Measurements from ENCODE around the gene SLC25A45.

The SLC25A45 gene

DNA sequence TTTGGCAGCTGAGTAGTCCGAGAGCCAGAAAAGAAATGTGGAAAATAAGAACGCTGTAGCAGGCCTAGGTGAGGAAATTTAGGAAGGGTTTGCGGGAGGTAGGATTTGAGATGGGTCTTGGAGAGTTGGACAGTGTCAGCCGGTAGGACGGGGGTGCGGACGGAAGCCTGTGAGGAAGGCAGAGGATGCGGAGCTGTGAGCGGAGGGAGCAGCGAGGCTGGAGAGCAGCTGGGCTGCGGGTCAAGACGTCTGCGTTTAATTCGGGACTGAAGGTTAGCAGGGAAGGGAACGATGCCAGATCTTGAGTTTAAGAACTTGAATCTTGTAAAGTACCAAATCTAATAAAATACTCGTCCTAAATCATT is 28.6 kb downstream of the SLC25A45 start:
- TF ChIP-seq, protein P1, sequence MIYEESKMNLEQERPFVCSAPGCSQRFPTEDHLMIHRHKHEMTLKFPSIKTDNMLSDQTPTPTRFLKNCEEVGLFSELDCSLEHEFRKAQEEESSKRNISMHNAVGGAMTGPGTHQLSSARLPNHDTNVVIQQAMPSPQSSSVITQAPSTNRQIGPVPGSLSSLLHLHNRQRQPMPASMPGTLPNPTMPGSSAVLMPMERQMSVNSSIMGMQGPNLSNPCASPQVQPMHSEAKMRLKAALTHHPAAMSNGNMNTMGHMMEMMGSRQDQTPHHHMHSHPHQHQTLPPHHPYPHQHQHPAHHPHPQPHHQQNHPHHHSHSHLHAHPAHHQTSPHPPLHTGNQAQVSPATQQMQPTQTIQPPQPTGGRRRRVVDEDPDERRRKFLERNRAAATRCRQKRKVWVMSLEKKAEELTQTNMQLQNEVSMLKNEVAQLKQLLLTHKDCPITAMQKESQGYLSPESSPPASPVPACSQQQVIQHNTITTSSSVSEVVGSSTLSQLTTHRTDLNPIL (CRISPR knock-in tag; IDR thresholded peaks at IDR 0.05; ENCODE audit: low read depth): no peak
- TF ChIP-seq TSHZ2 (CRISPR knock-in tag; IDR thresholded peaks at IDR 0.05) (no peak), ZNF70 (CRISPR knock-in tag; IDR thresholded peaks at IDR 0.05) (no peak), POU6F1 (CRISPR knock-in tag; IDR thresholded peaks at IDR 0.05; ENCODE audit: borderline replicate concordance, low read depth) (no peak), ZFP3 (CRISPR knock-in tag; IDR thresholded peaks at IDR 0.05) (no peak), ARNTL (CRISPR knock-in tag; IDR thresholded peaks at IDR 0.05; ENCODE audit: borderline replicate concordance, low read depth) (no peak), ZNF565 (CRISPR knock-in tag; conservative IDR thresholded peaks at IDR 0.05; ENCODE audit: low read depth) (no peak), RARB (CRISPR knock-in tag; IDR thresholded peaks at IDR 0.05) (no peak), OSR1 (CRISPR knock-in tag; IDR thresholded peaks at IDR 0.05) (no peak), SNAI2 (CRISPR knock-in tag; IDR thresholded peaks at IDR 0.05) (no peak), TCF4 (CRISPR knock-in tag; IDR thresholded peaks at IDR 0.05; ENCODE audit: borderline replicate concordance) (no peak)
- TF ChIP-seq, protein P2, sequence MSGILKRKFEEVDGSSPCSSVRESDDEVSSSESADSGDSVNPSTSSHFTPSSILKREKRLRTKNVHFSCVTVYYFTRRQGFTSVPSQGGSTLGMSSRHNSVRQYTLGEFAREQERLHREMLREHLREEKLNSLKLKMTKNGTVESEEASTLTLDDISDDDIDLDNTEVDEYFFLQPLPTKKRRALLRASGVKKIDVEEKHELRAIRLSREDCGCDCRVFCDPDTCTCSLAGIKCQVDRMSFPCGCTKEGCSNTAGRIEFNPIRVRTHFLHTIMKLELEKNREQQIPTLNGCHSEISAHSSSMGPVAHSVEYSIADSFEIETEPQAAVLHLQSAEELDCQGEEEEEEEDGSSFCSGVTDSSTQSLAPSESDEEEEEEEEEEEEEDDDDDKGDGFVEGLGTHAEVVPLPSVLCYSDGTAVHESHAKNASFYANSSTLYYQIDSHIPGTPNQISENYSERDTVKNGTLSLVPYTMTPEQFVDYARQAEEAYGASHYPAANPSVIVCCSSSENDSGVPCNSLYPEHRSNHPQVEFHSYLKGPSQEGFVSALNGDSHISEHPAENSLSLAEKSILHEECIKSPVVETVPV (CRISPR knock-in tag; IDR thresholded peaks at IDR 0.05): no peak
- no peak; the same call in 2 of the 3 replicates for ATAC-seq

- no peak for TF ChIP-seq POU6F1 (CRISPR knock-in tag; IDR thresholded peaks at IDR 0.05; ENCODE audit: borderline replicate concordance, low read depth)
- TF ChIP-seq ZFP3 (CRISPR knock-in tag; IDR thresholded peaks at IDR 0.05): no peak
- TF ChIP-seq ESRRG (CRISPR knock-in tag; IDR thresholded peaks at IDR 0.05): no peak
- TF ChIP-seq, protein P2 (CRISPR knock-in tag; IDR thresholded peaks at IDR 0.05): no peak
- TF ChIP-seq CSDC2 (CRISPR knock-in tag; IDR thresholded peaks at IDR 0.05): no peak
- no peak for TF ChIP-seq BACH2 (CRISPR knock-in tag; IDR thresholded peaks at IDR 0.05; ENCODE audit: borderline replicate concordance)
- no peak for TF ChIP-seq SNAI2 (CRISPR knock-in tag; IDR thresholded peaks at IDR 0.05)
- ATAC-seq: no peak
Observed at GRCh38 chr11:65353376-65353775, 29.1 kb downstream of the SLC25A45 start.

GRCh38 chr11:65352783-65353182 is 29.7 kb downstream of the SLC25A45 start:
- TF ChIP-seq OSR1 (CRISPR knock-in tag; IDR thresholded peaks at IDR 0.05) (no peak), TSHZ2 (CRISPR knock-in tag; IDR thresholded peaks at IDR 0.05) (no peak), RARB (CRISPR knock-in tag; IDR thresholded peaks at IDR 0.05) (no peak), CSDC2 (CRISPR knock-in tag; IDR thresholded peaks at IDR 0.05) (no peak), ZFP3 (CRISPR knock-in tag; IDR thresholded peaks at IDR 0.05) (no peak), SNAI2 (CRISPR knock-in tag; IDR thresholded peaks at IDR 0.05) (no peak), ZFP30 (CRISPR knock-in tag; IDR thresholded peaks at IDR 0.05) (no peak)
- ATAC-seq: no peak

Data from SK-N-SH treated with all-trans-retinoic acid at 6 μM for 48 hours (cell line).